ENCODE results near the gene PLA2G2F.
"Not testable (repeated sequence)": the region's sequence is repeated elsewhere in the genome, so short reads cannot be mapped to it uniquely, and the experiment has no call there.

PLA2G2F gene

DNA sequence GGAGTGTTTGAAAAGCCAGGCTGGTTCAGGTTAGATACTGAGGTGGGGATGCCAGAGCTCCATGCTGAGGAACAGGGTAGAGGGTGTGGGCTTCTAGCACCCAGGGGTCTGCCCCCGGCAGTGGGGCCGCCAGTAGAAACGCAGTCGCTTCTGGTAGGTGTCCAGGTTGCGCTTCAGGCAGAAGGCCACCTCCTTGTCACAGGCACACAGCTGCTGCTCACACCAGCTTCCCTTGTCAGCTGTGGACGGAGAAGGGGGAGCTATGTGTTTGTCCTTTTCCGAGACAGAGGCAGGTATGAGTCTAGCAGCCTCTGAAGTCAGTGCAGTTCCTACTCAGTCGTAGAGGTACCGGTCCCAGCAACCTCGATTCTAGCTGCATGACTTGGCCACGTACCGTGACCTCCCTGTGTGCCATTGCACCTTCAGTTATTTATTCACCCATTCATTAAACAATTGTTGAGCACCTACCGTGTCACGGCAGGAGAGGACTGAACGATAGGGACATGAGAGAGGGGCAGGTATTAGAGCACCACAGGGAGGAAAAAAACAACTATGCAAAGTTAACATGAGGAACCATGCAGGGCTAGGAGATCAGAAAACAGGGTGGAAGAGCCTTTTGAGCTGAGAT is 25.0 kb upstream of the PLA2G2F start:
- no peak for DNase-seq

DNA sequence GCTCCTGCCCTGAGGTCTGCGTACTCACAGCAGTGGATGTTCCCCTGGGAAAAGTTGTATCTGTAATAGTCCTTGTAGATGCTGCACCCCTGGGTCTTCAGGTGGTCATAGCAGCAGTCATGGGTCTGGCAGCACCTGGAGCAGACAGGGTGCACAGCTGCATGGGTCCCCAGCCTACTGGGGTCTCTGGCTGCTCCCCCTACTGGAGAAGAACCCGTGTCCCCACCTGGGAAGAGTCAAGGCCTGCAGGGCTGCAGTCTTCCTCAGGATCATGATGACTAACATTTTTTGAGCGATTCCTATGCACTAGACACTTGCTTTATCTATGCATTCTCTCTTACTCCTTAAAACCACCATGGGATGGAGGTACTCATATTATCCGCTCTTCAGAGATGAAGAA is 23.6 kb upstream of the PLA2G2F start:
- DNase-seq (no peak), ATAC-seq (no peak)

More for the DNA sequence above, 25.0 kb upstream of the PLA2G2F start:
- ATAC-seq: no peak

- ATAC-seq: no peak
Measured at GRCh38 chr1:20115916-20116315, 23.2 kb upstream of the PLA2G2F start.

GRCh38 chr1:20117236-20117635 is 21.9 kb upstream of the PLA2G2F start:
- DNase-seq: no peak
- no peak for ATAC-seq

More at GRCh38 chr1:20115916-20116315, 23.2 kb upstream of the PLA2G2F start:
- DNase-seq: no peak

GRCh38 chr1:20119347-20119746 is 19.8 kb upstream of the PLA2G2F start, which contains the start of gene PLA2G2D:
PLA2G2D (minus strand) TSS chr1:20119536; CDS start chr1:20119498, 38 bp downstream.
- no peak for DNase-seq
- no peak for ATAC-seq

DNA sequence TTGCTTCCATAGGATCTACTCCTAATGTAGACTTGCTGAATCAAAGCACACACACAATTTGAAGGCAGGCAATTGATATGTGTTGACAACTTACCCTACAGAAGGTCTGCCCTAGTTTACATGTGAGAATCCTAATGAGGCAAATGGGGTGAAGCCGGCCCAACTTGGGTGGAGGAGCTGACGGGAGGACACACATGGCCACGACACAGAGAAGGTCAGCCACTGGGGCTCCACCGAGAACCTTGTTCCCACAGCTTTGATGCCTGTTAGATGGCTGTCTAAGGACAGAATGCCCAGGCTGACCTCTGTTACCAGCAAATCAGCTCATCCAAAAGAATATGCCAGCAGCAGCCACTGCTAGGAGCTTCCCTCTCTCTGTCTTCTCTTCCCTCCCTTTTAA is 18.3 kb upstream of the PLA2G2F start:
- ATAC-seq (no peak), DNase-seq (no peak)

- ATAC-seq (no peak), DNase-seq (no peak)
Measured at GRCh38 chr1:20123722-20124455, 15.2 kb upstream of the PLA2G2F start.

- ATAC-seq (peak; percentile 58), DNase-seq (no peak)
Measured at GRCh38 chr1:20124456-20125057, 14.6 kb upstream of the PLA2G2F start.

GRCh38 chr1:20125100-20125499 is 14.0 kb upstream of the PLA2G2F start:
- ATAC-seq: no peak

DNA sequence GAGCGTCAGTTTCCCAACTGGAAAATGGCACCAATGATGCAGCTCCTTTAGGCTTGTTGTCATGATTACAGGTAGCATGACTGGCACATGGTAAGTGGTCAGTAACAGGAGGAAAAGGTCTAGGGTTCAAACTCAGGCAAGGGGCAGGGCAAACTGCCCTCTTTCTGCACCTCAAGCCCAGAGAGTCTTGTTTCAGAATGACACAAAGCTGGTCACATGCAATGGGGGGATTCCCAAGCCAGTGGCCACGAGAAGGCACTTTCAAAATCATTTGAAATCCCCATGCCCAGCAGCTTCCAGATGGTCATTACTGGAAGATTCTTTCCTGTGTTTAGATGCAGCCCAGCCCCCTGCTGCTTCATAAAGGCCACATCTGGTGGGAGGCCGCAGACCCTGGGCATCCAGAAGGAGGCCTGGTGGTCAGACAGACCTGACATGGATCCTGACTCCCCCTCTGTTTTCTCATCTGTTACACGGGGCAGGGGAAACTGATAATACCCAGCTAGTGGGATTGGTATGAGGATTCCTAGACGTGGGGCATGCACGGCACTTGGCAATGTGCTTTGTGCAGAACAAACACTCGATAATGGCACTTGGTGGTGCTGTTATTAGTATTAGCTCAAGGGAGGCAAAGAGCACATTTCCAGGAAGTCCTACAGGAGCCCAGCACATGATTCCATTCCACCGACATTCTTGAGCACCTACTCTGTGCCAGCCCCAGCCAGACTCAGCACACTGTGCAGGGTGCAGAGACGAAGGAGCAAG is 12.9 kb upstream of the PLA2G2F start:
- ATAC-seq (no peak), DNase-seq (no peak)

More at GRCh38 chr1:20125100-20125499, 14.0 kb upstream of the PLA2G2F start:
- no peak for DNase-seq

GRCh38 chr1:20126806-20127440 is 12.2 kb upstream of the PLA2G2F start:
- no peak for DNase-seq
- ATAC-seq: no peak

DNA sequence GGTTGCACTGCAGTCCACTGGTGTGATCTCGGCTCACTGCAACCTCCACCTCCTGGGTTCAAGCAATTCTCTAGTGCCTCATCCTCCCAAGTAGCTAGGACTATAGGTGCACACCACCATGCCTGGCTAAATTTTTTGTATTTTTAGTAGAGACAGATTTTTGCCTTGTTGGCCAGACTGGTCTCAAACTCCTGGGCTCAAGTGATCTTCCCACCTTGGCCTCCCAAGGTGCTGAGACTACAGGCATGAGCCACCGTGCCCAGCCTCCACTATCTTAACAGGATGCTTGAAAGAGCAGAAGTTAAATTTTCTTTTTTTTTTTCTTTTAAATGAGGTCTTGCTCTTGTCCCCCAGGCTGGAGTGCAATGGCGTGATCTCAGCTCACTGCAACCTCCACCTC is 8.6 kb upstream of the PLA2G2F start:
- DNase-seq, ATAC-seq: not testable (repeated sequence)

GRCh38 chr1:20134995-20135394 is 4.1 kb upstream of the PLA2G2F start:
- ATAC-seq (no peak), DNase-seq (no peak)

DNA sequence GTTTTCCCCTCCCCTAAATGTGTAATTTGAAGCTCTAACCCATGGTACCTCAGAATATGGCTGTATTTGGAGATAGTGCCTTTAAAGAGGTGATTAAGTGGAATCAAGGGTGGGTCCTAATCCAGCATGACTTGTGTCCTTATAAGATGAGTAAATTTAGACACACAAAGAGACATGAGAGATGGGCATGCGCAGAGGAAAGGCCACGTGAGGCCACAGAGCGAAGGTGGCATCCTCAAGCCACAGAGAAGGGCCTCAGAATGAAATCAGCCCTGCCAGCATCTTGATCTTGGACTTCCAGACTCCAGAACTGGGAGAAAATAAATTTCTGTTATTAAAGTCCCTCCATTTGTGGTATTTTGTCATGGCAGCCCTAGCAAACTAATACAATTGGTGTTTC is 2.9 kb upstream of the PLA2G2F start:
- ATAC-seq (no peak), DNase-seq (no peak)

DNA sequence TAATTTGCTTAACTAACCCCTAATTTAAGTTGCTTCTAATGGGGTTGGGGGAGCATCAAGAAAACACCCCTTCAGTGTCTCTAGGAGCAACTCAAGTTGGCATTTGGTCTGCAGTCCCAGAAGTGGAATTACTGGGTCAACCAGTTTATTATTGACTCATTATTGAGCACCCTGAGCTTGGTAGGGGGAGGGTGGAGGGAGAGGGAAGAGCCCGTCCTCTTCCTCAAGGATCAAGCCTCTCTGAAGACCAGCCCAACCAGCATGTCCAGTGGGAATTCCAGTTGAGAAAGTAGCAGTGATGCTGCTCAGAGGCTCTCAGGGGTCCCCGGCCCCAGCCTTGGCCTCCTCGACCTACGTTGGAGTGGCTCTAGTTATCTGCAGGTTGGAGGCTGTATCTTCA is 2.1 kb upstream of the PLA2G2F start:
- ATAC-seq (no peak), DNase-seq (no peak)

GRCh38 chr1:20137604-20138003 is 1.5 kb upstream of the PLA2G2F start:
- ATAC-seq: no peak

DNA sequence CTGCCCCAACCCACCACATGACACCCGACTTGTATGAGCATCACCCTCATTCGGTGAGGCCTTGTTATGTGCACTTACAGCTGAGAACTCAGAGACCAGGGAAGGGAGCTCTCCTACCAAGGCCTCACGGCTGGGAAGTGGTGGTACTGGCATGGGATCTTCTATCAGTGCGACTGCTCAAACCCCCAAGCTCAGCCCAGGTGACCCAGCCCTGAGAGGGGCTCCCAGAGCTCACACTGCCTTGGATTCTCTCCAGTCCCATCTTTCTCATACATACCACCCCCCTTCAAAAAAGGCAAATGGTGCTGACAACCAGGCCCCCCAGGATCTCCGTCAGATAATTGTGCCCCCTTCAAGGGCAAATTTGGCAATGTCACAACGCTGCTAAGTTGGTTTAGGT is 777 bp upstream of the PLA2G2F start:
- no peak for ATAC-seq
- DNase-seq: no peak

More at GRCh38 chr1:20137604-20138003, 1.5 kb upstream of the PLA2G2F start:
- DNase-seq: no peak

GRCh38 chr1:20139776-20140612 is 871 bp downstream of the PLA2G2F start:
- no peak for DNase-seq

DNA sequence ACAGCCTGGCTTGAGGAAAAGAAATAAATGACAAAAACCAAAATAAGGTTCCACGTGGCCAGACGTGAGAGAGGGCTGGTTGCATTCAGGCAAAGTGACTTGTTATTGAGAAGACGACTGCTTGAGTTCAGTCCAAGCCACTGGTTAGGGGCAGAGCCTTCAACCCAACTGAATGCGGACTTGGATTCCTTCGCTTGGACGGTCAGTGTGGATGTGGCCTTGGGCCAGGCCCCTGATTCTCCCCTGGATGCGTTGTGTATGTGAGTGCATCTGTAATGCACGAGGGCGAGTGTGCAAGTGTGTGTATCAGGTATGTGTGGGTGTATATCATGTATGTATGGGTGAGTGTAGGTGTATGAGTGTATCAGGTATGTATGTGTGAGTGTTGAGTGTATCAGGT is 1.9 kb downstream of the PLA2G2F start:
- ATAC-seq (no peak), DNase-seq (no peak)

More at GRCh38 chr1:20139776-20140612, 871 bp downstream of the PLA2G2F start:
- ATAC-seq: no peak

DNA sequence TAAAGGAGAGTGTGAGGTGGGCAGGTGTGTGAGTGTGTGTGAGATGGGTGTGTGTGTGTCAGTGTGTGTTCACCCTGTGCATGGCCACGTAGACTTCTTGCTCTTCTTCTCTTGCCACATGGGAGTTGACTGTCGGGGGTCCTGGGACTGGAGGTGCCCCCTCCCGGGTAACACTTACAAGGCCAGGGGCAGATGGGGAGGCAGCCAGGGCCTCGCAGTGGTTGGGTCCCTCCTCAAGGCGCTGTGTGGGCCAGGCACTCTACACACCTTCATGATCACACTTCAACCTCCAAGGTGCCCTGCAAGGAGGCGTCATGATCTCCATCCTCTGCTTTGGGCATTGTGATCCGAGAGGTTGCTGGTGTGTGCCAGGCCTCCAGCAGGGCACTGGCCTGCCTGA is 2.3 kb downstream of the PLA2G2F start:
- no peak for DNase-seq
- no peak for ATAC-seq

Data from stimulated activated naive CD8-positive, alpha-beta T cell treated with anti-CD3 and anti-CD28 coated beads, Interleukin-15, Interleukin-2, amounts not matched to agents 100 U/mL and 50 U/mL, for 24 hours (primary cell).